ENCODE measurements around the gene SETD1A.

DNA sequence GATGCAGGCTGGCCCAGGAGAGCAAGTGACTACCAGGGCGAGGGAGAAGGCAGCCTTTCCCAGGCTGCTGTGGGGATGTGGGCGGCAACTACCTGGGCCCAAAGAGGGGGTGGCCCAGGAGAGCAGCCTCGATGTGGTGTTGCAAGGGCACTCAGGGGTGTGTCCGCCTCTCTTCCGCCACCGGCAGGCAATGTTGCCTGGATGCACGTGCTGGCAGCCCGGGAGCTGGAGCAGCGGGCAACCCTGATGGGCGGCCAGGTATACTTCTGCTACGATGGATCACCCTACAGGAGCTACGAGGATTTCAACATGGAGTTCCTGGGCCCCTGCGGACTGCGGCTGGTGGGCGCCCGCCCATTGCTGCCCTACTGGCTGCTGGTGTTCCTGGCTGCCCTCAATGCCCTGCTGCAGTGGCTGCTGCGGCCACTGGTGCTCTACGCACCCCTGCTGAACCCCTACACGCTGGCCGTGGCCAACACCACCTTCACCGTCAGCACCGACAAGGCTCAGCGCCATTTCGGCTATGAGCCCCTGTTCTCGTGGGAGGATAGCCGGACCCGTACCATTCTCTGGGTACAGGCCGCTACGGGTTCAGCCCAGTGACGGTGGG, 30.1 kb downstream of the SETD1A start:
- TF ChIP-seq, protein P1, sequence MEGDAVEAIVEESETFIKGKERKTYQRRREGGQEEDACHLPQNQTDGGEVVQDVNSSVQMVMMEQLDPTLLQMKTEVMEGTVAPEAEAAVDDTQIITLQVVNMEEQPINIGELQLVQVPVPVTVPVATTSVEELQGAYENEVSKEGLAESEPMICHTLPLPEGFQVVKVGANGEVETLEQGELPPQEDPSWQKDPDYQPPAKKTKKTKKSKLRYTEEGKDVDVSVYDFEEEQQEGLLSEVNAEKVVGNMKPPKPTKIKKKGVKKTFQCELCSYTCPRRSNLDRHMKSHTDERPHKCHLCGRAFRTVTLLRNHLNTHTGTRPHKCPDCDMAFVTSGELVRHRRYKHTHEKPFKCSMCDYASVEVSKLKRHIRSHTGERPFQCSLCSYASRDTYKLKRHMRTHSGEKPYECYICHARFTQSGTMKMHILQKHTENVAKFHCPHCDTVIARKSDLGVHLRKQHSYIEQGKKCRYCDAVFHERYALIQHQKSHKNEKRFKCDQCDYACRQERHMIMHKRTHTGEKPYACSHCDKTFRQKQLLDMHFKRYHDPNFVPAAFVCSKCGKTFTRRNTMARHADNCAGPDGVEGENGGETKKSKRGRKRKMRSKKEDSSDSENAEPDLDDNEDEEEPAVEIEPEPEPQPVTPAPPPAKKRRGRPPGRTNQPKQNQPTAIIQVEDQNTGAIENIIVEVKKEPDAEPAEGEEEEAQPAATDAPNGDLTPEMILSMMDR (conservative IDR thresholded peaks at IDR 0.05; ENCODE audit: low read length): no peak
- no peak for TF ChIP-seq EZH2phosphoT487 (IDR thresholded peaks at IDR 0.05; ENCODE audit: borderline replicate concordance)

Measured in Loucy (cell line).